A673 (cell line): ENCODE results near the gene LRP1B. TPM values are rescaled to one million over a fixed set of nuclear protein-coding genes. Genes with fewer than 3 reads are reported as not detected.

Experiments used
- BruUV-seq: library from RNA; stranded (reverse); fragments of 400-500 nt; replicated peaks from 2 replicates; lab custom pipeline; 2021; lab: Mats Ljungman, UMichigan
- CTCF ChIA-PET: fragments of 300-600 bp; sonication (Branson Sonifier 250); formaldehyde crosslinking; loops from one replicate; lab custom pipeline; 2022; ENCODE audit warnings: antibody characterized with exemption; lab: Charles Lee
- POLR2A ChIA-PET: fragments of 300-600 bp; sonication (Branson Sonifier 250); formaldehyde crosslinking; loops from one replicate; lab custom pipeline; 2022; ENCODE audit warnings: antibody characterized with exemption; ENCODE audit not compliant: low non-redundant PET; lab: Charles Lee
- DNase-seq: peaks from one replicate; pipeline ENCODE4 v3.0.0-alpha.2; 2015; ENCODE audit warnings: low spot score
- H3K27ac ChIP-seq: fragments of 200-600 bp; sonication (generic); 2 replicates; pipeline ENCODE4 v1.5.1; 2016; ENCODE audit warnings: mixed run types, low read depth, mild to moderate bottlenecking, mixed read lengths, antibody characterized with exemption, low read length; ENCODE audit not compliant: poor library complexity, severe bottlenecking
- H3K27me3 ChIP-seq: fragments of 200-600 bp; sonication (generic); replicated peaks from 2 replicates; pipeline ENCODE4 v1.6.1; 2017; ENCODE audit warnings: mixed run types, low read depth, mild to moderate bottlenecking, mixed read lengths, antibody characterized with exemption, low read length; ENCODE audit not compliant: insufficient read depth, poor library complexity
- H3K36me3 ChIP-seq: fragments of 200-600 bp; sonication (generic); 2 replicates; pipeline ENCODE4 v1.6.1; 2016; ENCODE audit warnings: mixed run types, mild to moderate bottlenecking, mixed read lengths, antibody characterized with exemption, low read length; ENCODE audit not compliant: insufficient read depth, poor library complexity, severe bottlenecking
- H3K4me1 ChIP-seq: fragments of 200-600 bp; sonication (generic); 2 replicates; pipeline ENCODE4 v1.6.1; 2017; ENCODE audit warnings: mixed run types, mild to moderate bottlenecking, mixed read lengths, antibody characterized with exemption, low read length; ENCODE audit not compliant: insufficient read depth, poor library complexity, severe bottlenecking
- H3K4me3 ChIP-seq: fragments of 200-600 bp; sonication (generic); 2 replicates; pipeline ENCODE4 v1.5.1; 2016; ENCODE audit warnings: low read depth, mixed run types, mild to moderate bottlenecking, mixed read lengths, low read length; ENCODE audit not compliant: poor library complexity, severe bottlenecking
- H3K9me3 ChIP-seq: fragments of 200-600 bp; sonication (generic); 2 replicates; pipeline ENCODE4 v1.6.1; 2016; ENCODE audit warnings: mixed run types, low read depth, mild to moderate bottlenecking, mixed read lengths, antibody characterized with exemption, low read length; ENCODE audit not compliant: poor library complexity, severe bottlenecking
- CTCF ChIP-seq: fragments of 300-800, 200-600 bp; sonication (generic); conservative IDR thresholded peaks from 2 replicates; pipeline ENCODE4 v1.5.1; 2017; ENCODE audit warnings: low read depth, mild to moderate bottlenecking, antibody characterized with exemption, low read length, moderate library complexity, mixed read lengths
- EZH2 ChIP-seq: fragments of 200-600 bp; sonication (generic); IDR thresholded peaks from 2 replicates; pipeline ENCODE4 v1.6.1; 2017; ENCODE audit warnings: borderline replicate concordance, low read depth, mild to moderate bottlenecking, mixed read lengths, antibody characterized with exemption, low read length; ENCODE audit not compliant: poor library complexity, severe bottlenecking
- intact Hi-C: fragments of 100-400 bp; cut with micrococcal nuclease; formaldehyde crosslinking; loops from one replicate; pipeline ENCODE4 v1.10.0; 2022; ENCODE audit not compliant: unreplicated experiment
- total RNA-seq: library from RNA; stranded (reverse); gene quantifications from 2 replicates; pipeline ENCODE4 v1.2.3, GENCODE V29; 2021

Gene LRP1B
- total RNA-seq, 1 experiment from 2014 or later, result 9.9 TPM

DNA sequence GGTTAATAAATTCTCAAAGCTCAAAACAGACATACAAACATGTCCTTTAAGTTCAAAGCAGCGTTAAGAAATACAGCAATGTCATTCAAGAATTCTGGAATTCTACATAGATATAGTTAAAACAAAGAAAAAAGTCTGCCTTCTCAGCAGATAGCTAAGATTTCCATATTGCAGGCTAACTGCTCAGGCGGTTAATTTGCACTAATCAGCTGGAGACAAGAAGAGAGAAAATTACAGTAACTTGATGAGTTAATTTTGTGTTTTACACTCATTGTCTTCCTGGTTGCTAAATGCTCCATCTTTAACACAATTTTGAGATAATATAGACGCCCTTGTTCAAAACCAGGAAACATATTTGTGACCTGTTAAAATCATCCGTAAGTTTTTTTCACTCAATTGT, 1012.0 kb downstream of the LRP1B start:
- Histone ChIP-seq H3K36me3 (no peaks in the 10 kb centered on the region), H3K4me1 (no peaks in the 10 kb centered on the region), H3K27ac (no peak overlapping the region), H3K27me3 (no peaks in the 10 kb centered on the region), H3K4me3 (no peak overlapping the region), H3K9me3 (no peaks in the 10 kb centered on the region)
- ChIA-PET CTCF (no interaction called here), POLR2A (no interaction called here)
- intact Hi-C loops, result loop anchor here (10.0 kb wide), 1 partner anchor 436 kb away; no protein-coding TSS in a partner anchor
- no TSS peak for BruUV-seq
- no peak for TF ChIP-seq EZH2
- TF ChIP-seq CTCF, result no peak
- DNase-seq, result no peak

GRCh38 chr2:141113301-141113700, 1017.5 kb downstream of the LRP1B start:
- CTCF ChIA-PET, result no interaction called here
- Histone ChIP-seq H3K9me3 (no peaks in the 10 kb centered on the region), H3K36me3 (no peaks in the 10 kb centered on the region), H3K4me1 (no peaks in the 10 kb centered on the region), H3K27me3 (no peaks in the 10 kb centered on the region), H3K4me3 (no peak overlapping the region), H3K27ac (no peak overlapping the region)
- DNase-seq, result no peak
- TF ChIP-seq CTCF (no peak), EZH2 (no peak)
- intact Hi-C loops, result loop anchor here (10.0 kb wide), 1 partner anchor 442 kb away; no protein-coding TSS in a partner anchor
- BruUV-seq, result no TSS peak
- POLR2A ChIA-PET, result no interaction called here

GRCh38 chr2:141109633-141110032, 1021.2 kb downstream of the LRP1B start:
- Histone ChIP-seq H3K9me3 (no peaks in the 10 kb centered on the region), H3K27ac (no peak overlapping the region), H3K27me3 (no peaks in the 10 kb centered on the region), H3K36me3 (no peaks in the 10 kb centered on the region), H3K4me3 (no peak overlapping the region), H3K4me1 (peaks cover 16% of the 10 kb centered on the region)
- intact Hi-C loops, result loop anchor here (10.0 kb wide), 1 partner anchor 445 kb away; no protein-coding TSS in a partner anchor
- BruUV-seq, result no TSS peak
- CTCF ChIA-PET, result no interaction called here
- POLR2A ChIA-PET, result interaction anchor here (0.6 kb wide), 1 partner anchor 17 kb away, joined by 3 read pairs; no protein-coding TSS in a partner anchor
- TF ChIP-seq EZH2 (no peak), CTCF (peak; percentile 51)
- peak; percentile 40 for DNase-seq
